Measurements from ENCODE around the gene IL17C. TPM values are rescaled to one million over a fixed set of nuclear protein-coding genes. Genes with fewer than 3 reads are reported as not detected.

The IL17C gene
- total and polyA plus RNA-seq, 10 of the 15 experiments (the other 5 are each of a cell fraction or from before 2014, with no cell fraction given), result not detected

DNA sequence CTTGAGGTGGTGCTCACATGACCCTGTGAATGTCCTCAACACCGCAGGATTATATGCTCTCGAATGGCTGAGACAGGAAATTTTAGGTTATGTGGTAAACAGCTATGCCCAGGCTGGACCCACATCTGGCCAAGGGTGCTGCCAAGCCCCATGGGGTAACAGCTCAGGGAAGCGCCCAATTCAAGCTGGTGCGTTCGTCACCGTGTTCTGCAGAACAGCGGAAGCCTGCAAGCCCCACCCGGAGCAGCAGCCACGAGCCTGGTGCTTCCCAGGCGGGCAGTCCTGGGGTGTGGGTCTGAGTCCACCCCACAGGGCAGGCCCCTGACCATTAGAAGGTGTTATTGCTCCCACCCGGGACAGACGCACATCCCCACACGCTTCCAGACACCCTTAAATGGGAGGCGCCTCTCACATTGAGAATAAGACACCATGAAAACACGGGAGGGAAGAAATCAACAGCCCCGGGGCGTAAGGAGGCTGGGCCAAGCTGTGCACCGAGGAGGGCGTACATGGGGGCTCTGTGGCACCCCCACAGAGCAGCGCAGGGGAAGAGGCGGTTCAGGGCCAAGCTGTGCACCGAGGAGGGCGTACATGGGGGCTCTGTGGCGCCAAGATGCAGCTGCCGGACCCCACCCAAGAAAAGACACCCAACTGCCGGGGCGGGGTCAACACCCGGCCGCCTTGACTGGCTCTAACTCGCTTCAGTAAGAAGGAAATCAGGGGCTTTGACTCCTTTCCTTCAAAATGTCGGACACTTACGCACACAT, 15.4 kb downstream of the IL17C start:
- POLR2A ChIA-PET, result interaction anchor here (0.7 kb wide), 1 partner anchor 9 kb away, joined by 3 read pairs; the partner anchor contains the start of gene MVD
- TF ChIP-seq, protein P1, sequence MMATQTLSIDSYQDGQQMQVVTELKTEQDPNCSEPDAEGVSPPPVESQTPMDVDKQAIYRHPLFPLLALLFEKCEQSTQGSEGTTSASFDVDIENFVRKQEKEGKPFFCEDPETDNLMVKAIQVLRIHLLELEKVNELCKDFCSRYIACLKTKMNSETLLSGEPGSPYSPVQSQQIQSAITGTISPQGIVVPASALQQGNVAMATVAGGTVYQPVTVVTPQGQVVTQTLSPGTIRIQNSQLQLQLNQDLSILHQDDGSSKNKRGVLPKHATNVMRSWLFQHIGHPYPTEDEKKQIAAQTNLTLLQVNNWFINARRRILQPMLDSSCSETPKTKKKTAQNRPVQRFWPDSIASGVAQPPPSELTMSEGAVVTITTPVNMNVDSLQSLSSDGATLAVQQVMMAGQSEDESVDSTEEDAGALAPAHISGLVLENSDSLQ (IDR thresholded peaks at IDR 0.05), result no peak
- TF ChIP-seq, protein P2, sequence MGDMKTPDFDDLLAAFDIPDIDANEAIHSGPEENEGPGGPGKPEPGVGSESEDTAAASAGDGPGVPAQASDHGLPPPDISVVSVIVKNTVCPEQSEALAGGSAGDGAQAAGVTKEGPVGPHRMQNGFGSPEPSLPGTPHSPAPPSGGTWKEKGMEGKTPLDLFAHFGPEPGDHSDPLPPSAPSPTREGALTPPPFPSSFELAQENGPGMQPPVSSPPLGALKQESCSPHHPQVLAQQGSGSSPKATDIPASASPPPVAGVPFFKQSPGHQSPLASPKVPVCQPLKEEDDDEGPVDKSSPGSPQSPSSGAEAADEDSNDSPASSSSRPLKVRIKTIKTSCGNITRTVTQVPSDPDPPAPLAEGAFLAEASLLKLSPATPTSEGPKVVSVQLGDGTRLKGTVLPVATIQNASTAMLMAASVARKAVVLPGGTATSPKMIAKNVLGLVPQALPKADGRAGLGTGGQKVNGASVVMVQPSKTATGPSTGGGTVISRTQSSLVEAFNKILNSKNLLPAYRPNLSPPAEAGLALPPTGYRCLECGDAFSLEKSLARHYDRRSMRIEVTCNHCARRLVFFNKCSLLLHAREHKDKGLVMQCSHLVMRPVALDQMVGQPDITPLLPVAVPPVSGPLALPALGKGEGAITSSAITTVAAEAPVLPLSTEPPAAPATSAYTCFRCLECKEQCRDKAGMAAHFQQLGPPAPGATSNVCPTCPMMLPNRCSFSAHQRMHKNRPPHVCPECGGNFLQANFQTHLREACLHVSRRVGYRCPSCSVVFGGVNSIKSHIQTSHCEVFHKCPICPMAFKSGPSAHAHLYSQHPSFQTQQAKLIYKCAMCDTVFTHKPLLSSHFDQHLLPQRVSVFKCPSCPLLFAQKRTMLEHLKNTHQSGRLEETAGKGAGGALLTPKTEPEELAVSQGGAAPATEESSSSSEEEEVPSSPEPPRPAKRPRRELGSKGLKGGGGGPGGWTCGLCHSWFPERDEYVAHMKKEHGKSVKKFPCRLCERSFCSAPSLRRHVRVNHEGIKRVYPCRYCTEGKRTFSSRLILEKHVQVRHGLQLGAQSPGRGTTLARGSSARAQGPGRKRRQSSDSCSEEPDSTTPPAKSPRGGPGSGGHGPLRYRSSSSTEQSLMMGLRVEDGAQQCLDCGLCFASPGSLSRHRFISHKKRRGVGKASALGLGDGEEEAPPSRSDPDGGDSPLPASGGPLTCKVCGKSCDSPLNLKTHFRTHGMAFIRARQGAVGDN (IDR thresholded peaks at IDR 0.05), result no peak
- no peak for TF ChIP-seq ZZZ3 (IDR thresholded peaks at IDR 0.05; ENCODE audit: control insufficient read depth, insufficient read length, low read depth)
- in situ Hi-C loops (cut with MboI) (no loop called here), intact Hi-C loops (cut with micrococcal nuclease; ENCODE audit: unreplicated experiment) (loop anchor here (5.0 kb wide), 1 partner anchor 159 kb away; the partner anchor contains the start of gene APRT)
- Histone ChIP-seq H3K9me3 (replicated peaks; ENCODE audit: control insufficient read depth, insufficient read depth, low read length) (no peaks in the 10 kb centered on the region), H3K36me3 (ENCODE audit: control insufficient read depth in 2 of 2, insufficient read depth in 2 of 2, low read length in 1 of 2) (peaks cover 6 to 19% of the 10 kb centered on the region in 2 experiments), H3K27me3 (replicated peaks in 1 of 2; ENCODE audit: control insufficient read depth in 2 of 2, insufficient read depth in 2 of 2, low read length in 1 of 2) (no peaks in the 10 kb centered on the region), H2AFZ (ENCODE audit: control insufficient read depth, low read depth, low read length) (no peak overlapping the region), H3K27ac (ENCODE audit: control insufficient read depth, insufficient read depth) (no peak overlapping the region), H3K9ac (ENCODE audit: control insufficient read depth, insufficient read depth, low read length) (no peak overlapping the region), H3K4me3 (no peak overlapping the region), H3K4me2 (ENCODE audit: control insufficient read depth, insufficient read depth) (no peak overlapping the region), H4K20me1 (ENCODE audit: control insufficient read depth, insufficient read depth) (no peaks in the 10 kb centered on the region; the same call in 1 of the 2 replicates), H3K79me2 (ENCODE audit: control insufficient read depth, insufficient read depth, low read length) (peaks cover 27% of the 10 kb centered on the region), H3K4me1 (ENCODE audit: control insufficient read depth, insufficient read depth, low read length) (peaks cover 16% of the 10 kb centered on the region)
- WGBS (ENCODE audit: insufficient coverage, insufficient replicate concordance, low lambda C conversion rate, missing lambda C conversion rate), result 90% methylated on average over 32 of the region's 32 CpGs
- SMC1A ChIA-PET (ENCODE audit: uncharacterized antibody, unreplicated experiment), result no interaction called here
- FAIRE-seq, result no peak
- no TSS peak for BruUV-seq (replicated peaks)
- RAD21 ChIA-PET (ENCODE audit: unreplicated experiment), result no interaction called here
- no peak for ATAC-seq
- CTCF ChIA-PET, result no interaction called here
- no peak for DNase-seq (ENCODE audit: low read depth, low spot score)
